Loucy (cell line): ENCODE measurements around the gene NKAIN4.

Source experiments
- H2AFZ ChIP-seq: fragments of 200-600 bp; sonication (generic); 2 replicates; pipeline ENCODE4 v1.6.0; 2016; ENCODE audit warnings: antibody characterized with exemption, mild to moderate bottlenecking, low read length, moderate library complexity
- H3F3A ChIP-seq: fragments of 200-600 bp; 2 replicates; pipeline ENCODE4 v1.6.0; 2016; ENCODE audit warnings: antibody characterized with exemption, low read depth, mild to moderate bottlenecking
- H3K27me3 ChIP-seq: fragments of 200-600 bp; sonication (generic); 2 replicates; pipeline ENCODE4 v1.6.1; 2014; ENCODE audit warnings: low read length, mild to moderate bottlenecking; ENCODE audit not compliant: insufficient read depth, poor library complexity, severe bottlenecking
- H3K36me3 ChIP-seq: fragments of 200-600 bp; sonication (generic); 2 replicates; pipeline ENCODE4 v1.6.1; 2016; ENCODE audit warnings: low read length; ENCODE audit not compliant: insufficient read depth
- H3K4me1 ChIP-seq: fragments of 200-600 bp; sonication (generic); 2 replicates; pipeline ENCODE4 v1.5.1; 2014; ENCODE audit warnings: low read length, mild to moderate bottlenecking; ENCODE audit not compliant: insufficient read depth, poor library complexity, severe bottlenecking
- H3K4me2 ChIP-seq: fragments of 200-600 bp; sonication (generic); 2 replicates; pipeline ENCODE4 v1.6.0; 2014; ENCODE audit warnings: antibody characterized with exemption, low read length, low read depth, mild to moderate bottlenecking; ENCODE audit not compliant: poor library complexity, severe bottlenecking
- H3K4me3 ChIP-seq: fragments of 200-600 bp; sonication (generic); 2 replicates; pipeline ENCODE4 v1.5.1; 2014; ENCODE audit warnings: low read length, mild to moderate bottlenecking, mixed read lengths; ENCODE audit not compliant: poor library complexity, severe bottlenecking
- H3K79me2 ChIP-seq: fragments of 200-600 bp; sonication (generic); 2 replicates; pipeline ENCODE4 v1.6.1; 2014; ENCODE audit warnings: low read length; ENCODE audit not compliant: insufficient read depth
- H3K9ac ChIP-seq: fragments of 200-600 bp; sonication (generic); 2 replicates; pipeline ENCODE4 v1.6.0; 2014; ENCODE audit warnings: mild to moderate bottlenecking, low read depth, low read length, moderate library complexity; ENCODE audit not compliant: poor library complexity, severe bottlenecking
- H3K9me2 ChIP-seq: fragments of 200-600 bp; sonication (generic); replicated peaks from 2 replicates; pipeline ENCODE4 v1.6.1; 2016; ENCODE audit warnings: low read depth, low read length, mixed read lengths
- H3K9me3 ChIP-seq: fragments of 200-600 bp; sonication (generic); 2 replicates; pipeline ENCODE4 v1.6.1; 2014; ENCODE audit warnings: mild to moderate bottlenecking, antibody characterized with exemption, low read length, low read depth; ENCODE audit not compliant: insufficient read depth
- H4K20me1 ChIP-seq: fragments of 200-600 bp; sonication (generic); 2 replicates; pipeline ENCODE4 v1.6.0; 2014; ENCODE audit warnings: antibody characterized with exemption, low read length, mild to moderate bottlenecking; ENCODE audit not compliant: insufficient read depth, poor library complexity, severe bottlenecking
- CTCF ChIP-seq: fragments of 200-600 bp; sonication (generic); conservative IDR thresholded peaks from 2 replicates; pipeline ENCODE4 v1.5.1; 2014; ENCODE audit warnings: mild to moderate bottlenecking, antibody characterized with exemption, low read length
- EZH2phosphoT487 ChIP-seq: fragments of 200-600 bp; IDR thresholded peaks from 2 replicates; pipeline ENCODE4 v1.6.1; 2018; ENCODE audit warnings: antibody characterized with exemption, mild to moderate bottlenecking, moderate library complexity, borderline replicate concordance

The NKAIN4 gene

DNA sequence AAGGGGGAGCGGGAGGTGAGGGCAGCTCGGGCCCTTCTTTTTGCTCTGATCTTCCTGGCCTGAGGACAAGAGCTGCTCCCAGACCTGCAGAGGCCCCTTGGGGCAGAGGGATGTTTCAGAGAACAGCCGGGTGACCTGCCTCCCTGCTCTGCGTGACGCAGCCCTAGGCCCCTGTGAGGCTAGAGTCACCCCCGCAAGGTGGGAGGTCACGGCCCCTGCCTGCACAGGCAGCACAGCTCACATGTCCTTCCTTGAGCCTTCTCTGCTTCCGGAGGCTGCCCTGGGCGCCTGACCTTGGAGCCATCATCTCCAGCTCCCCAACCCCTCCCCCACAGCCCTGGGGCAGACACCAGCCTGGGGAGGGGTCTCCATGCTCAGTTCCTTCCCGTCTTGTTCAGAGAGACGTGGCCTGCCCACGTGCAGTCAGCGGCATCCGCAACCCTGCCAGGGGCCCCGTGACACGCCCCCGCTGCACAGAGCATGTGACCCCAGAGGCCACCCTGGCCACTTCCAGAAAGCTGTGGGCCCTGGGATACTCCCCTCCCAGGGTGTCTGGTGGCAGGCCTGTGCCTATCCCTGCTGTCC, 18.8 kb downstream of the NKAIN4 start, which contains the start of gene BIRC7:
TSS of gene BIRC7 (plus strand) at position 507 of the 585 bp plus-strand sequence. CDS start 192 bp downstream, outside the sequence.
- Histone ChIP-seq H2AFZ (no peak within 1 kb of the TSS), H3K9me3 (no peaks in the 10 kb centered on the region), H3K79me2 (no peaks in the 10 kb centered on the region), H3K4me2 (no peak within 1 kb of the TSS), H3F3A (no peaks in the 10 kb centered on the region), H3K36me3 (no peaks in the 10 kb centered on the region), H3K9me2 (no peaks in the 10 kb centered on the region), H3K4me3 (no peak within 1 kb of the TSS), H3K27me3 (no peaks in the 10 kb centered on the region), H4K20me1 (no peaks in the 10 kb centered on the region), H3K4me1 (peaks cover 3% of the 10 kb centered on the region), H3K9ac (no peak within 1 kb of the TSS)
- TF ChIP-seq EZH2phosphoT487 (no peak), CTCF (no peak)

DNA sequence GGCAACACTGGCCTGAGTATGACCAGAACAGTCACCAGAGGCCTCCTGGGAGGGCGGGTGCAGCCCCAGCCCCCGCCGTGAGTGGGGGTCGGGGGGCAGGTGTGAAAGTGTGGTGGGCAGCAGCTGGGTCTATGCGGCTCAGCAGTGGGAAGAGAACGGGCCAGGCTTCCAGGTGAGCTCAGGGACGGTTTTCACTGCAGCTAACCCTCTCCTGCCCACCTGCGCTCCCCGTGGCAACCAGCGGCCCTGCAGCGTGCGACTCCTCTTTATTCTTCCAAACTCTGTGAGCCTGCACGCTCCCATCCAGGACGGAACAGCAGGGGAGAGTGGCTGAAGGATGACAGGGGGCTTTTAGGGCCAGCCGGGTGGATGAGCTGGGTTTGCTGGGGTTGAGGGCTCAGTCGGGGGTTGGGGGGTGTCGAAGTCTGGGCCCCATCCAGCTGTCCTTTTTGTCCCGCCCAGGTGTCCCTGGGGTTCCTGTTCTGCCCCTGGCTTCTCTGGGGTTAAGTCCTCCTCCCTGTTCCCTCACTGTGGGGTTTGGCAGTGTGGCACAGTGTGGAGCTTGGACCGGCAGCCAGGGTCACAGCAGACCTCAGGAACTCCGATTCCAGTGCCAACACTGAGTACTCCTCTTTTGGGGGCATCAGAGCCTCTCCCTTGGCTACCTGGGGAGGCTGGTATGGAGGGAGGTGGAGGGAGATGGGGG, 19.4 kb downstream of the NKAIN4 start:
- Histone ChIP-seq H4K20me1 (no peaks in the 10 kb centered on the region), H3K4me1 (peaks cover 3% of the 10 kb centered on the region), H3K4me3 (no peak overlapping the region), H3K9me2 (no peaks in the 10 kb centered on the region), H3K4me2 (no peak overlapping the region), H2AFZ (no peak overlapping the region), H3F3A (no peaks in the 10 kb centered on the region), H3K27me3 (no peaks in the 10 kb centered on the region), H3K36me3 (no peaks in the 10 kb centered on the region), H3K9me3 (no peaks in the 10 kb centered on the region), H3K79me2 (no peaks in the 10 kb centered on the region), H3K9ac (no peak overlapping the region)
- no peak for TF ChIP-seq EZH2phosphoT487
- no peak; the same call in 1 of the 2 replicates for TF ChIP-seq CTCF

DNA sequence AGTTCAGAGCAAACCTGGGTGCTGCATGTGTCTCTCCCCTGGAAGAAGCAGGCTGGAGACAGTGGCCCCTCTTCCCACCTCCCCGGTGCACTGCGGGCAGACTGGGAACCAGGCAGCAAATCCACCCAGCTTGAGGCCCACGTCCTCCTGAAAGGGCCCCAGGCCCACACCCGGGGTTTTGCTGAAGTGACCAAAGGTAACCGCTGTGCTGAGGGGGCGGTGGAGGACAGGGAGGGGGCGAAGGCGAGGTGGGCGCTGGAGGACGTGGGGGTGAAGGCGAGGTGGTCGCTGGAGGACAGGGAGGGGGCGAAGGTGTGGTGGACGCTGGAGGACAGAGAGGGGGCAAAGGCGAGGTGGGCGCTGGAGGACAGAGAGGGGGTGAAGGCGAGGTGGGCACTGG, 20.3 kb downstream of the NKAIN4 start:
- H3K4me3 ChIP-seq, result no peak overlapping the region
- no peak overlapping the region for H3K9ac ChIP-seq
- H3K9me3 ChIP-seq, result no peaks in the 10 kb centered on the region
- H3F3A ChIP-seq, result no peaks in the 10 kb centered on the region
- TF ChIP-seq CTCF (no peak), EZH2phosphoT487 (no peak)
- no peaks in the 10 kb centered on the region for H3K36me3 ChIP-seq
- H3K79me2 ChIP-seq, result no peaks in the 10 kb centered on the region
- H3K4me2 ChIP-seq, result no peak overlapping the region
- no peaks in the 10 kb centered on the region for H3K27me3 ChIP-seq
- H3K4me1 ChIP-seq, result peaks cover 3% of the 10 kb centered on the region
- H3K9me2 ChIP-seq, result no peaks in the 10 kb centered on the region
- no peaks in the 10 kb centered on the region for H4K20me1 ChIP-seq
- H2AFZ ChIP-seq, result no peak overlapping the region
